ENCODE data around the gene MEG3.

- TF ChIP-seq POLR2A (IDR thresholded peaks at IDR 0.05) (no peak), CTCF (IDR thresholded peaks at IDR 0.05) (no peak)
Measured at GRCh38 chr14:100905166-100905565, 79.2 kb downstream of the MEG3 start.

Data from adrenal gland (tissue), 5 donors.